Inferior parietal cortex (tissue), 1 donor: ENCODE results near the gene FXYD4.

ENCODE experiments used
- DNase-seq: peaks from one replicate; pipeline ENCODE4 v3.0.0-alpha.2; 2016; ENCODE audit errors: extremely low spot score

FXYD4 gene

GRCh38 chr10:43395571-43396060 lies 24.2 kb downstream of the FXYD4 start:
- DNase-seq, result no peak

- DNase-seq, result peak; percentile 49
Measured at GRCh38 chr10:43396061-43396927, 24.9 kb downstream of the FXYD4 start.

GRCh38 chr10:43396928-43397624 lies 25.6 kb downstream of the FXYD4 start:
- peak; percentile 74 for DNase-seq

- no peak for DNase-seq
Measured at GRCh38 chr10:43398939-43399319, 27.5 kb downstream of the FXYD4 start.

GRCh38 chr10:43399320-43400310 lies 28.2 kb downstream of the FXYD4 start:
- no peak for DNase-seq

- DNase-seq, result no peak
Measured at GRCh38 chr10:43401627-43402026, 30.2 kb downstream of the FXYD4 start.

- DNase-seq, result no peak
Measured at GRCh38 chr10:43402176-43402575, 30.7 kb downstream of the FXYD4 start.

GRCh38 chr10:43402880-43403452 lies 31.5 kb downstream of the FXYD4 start:
- no peak for DNase-seq

GRCh38 chr10:43403911-43404703 lies 32.7 kb downstream of the FXYD4 start:
- DNase-seq, result no peak

- no peak for DNase-seq
Measured at GRCh38 chr10:43404704-43405084, 33.3 kb downstream of the FXYD4 start.

- no peak for DNase-seq
Measured at GRCh38 chr10:43407148-43407575, 35.7 kb downstream of the FXYD4 start.

GRCh38 chr10:43407576-43408330 lies 36.3 kb downstream of the FXYD4 start:
- DNase-seq, result peak; percentile 77

- no peak for DNase-seq
Measured at GRCh38 chr10:43408331-43408709, 36.9 kb downstream of the FXYD4 start.

GRCh38 chr10:43408710-43409384 lies 37.4 kb downstream of the FXYD4 start, which contains the start of gene HNRNPF:
TSS of gene HNRNPF (minus strand) at chr10:43409186. CDS start at chr10:43387884, 21,302 bp downstream.
- peak; percentile 95 for DNase-seq

- no peak for DNase-seq
Measured at GRCh38 chr10:43409385-43410109, 38.1 kb downstream of the FXYD4 start.

- no peak for DNase-seq
Measured at GRCh38 chr10:43410345-43410744, 38.9 kb downstream of the FXYD4 start.

GRCh38 chr10:43411536-43411935 lies 40.1 kb downstream of the FXYD4 start:
- no peak for DNase-seq

- DNase-seq, result no peak
Measured at GRCh38 chr10:43415544-43415943, 44.1 kb downstream of the FXYD4 start.
